HUES64 (cell line): ENCODE results near the gene ANKRD34A. TPM values are rescaled to one million over a fixed set of nuclear protein-coding genes. Genes with fewer than 3 reads are reported as not detected.

Experiments used
- H3K27ac ChIP-seq: 2 replicates; pipeline ENCODE4 v1.7.0; 2013; ENCODE audit warnings: low read depth, low read length, inconsistent platforms
- H3K27me3 ChIP-seq: 2 replicates; pipeline ENCODE4 v1.6.1; 2013; ENCODE audit warnings: mild to moderate bottlenecking, low read length; ENCODE audit not compliant: insufficient read depth
- H3K36me3 ChIP-seq: 2 replicates; pipeline ENCODE4 v1.6.1; 2013; ENCODE audit warnings: mild to moderate bottlenecking, low read length; ENCODE audit not compliant: insufficient read depth
- H3K4me1 ChIP-seq: 2 replicates; pipeline ENCODE4 v1.6.1; 2013; ENCODE audit warnings: mild to moderate bottlenecking, low read length, moderate library complexity; ENCODE audit not compliant: insufficient read depth
- H3K4me3 ChIP-seq: 2 replicates; pipeline ENCODE4 v1.5.1; 2013; ENCODE audit warnings: mild to moderate bottlenecking, low read length, moderate library complexity
- H3K9ac ChIP-seq: 2 replicates; pipeline ENCODE4 v1.6.1; 2013; ENCODE audit warnings: mild to moderate bottlenecking, low read depth, low read length
- H3K9me3 ChIP-seq: 2 replicates; pipeline ENCODE4 v1.6.1; 2013; ENCODE audit warnings: low read depth, low read length; ENCODE audit not compliant: insufficient read depth
- WGBS: fragments of 150-250, 120-280 bp; methylation state at CpG from one replicate; pipeline ENCODE4 v1.1.7; 2013; ENCODE audit warnings: missing lambda C conversion rate; 5-methylcytosine and 5-hydroxymethylcytosine counted together
- polyA plus RNA-seq, 2 experiments: library from polyadenylated mRNA; stranded (reverse); fragments of 50-300 nt; gene quantifications; one replicate each; pipeline ENCODE4 v1.2.3, GENCODE V29; 2013

The ANKRD34A gene
- polyA plus RNA-seq (2013, experiment 1 of 2) = 0.15 TPM
- polyA plus RNA-seq (2013, experiment 2 of 2) = 0.25 TPM

- 0 out of 2 replicates have a peak within 1 kb of the TSS, but pooled peaks have one; percentile 5 for H3K9ac ChIP-seq
- peak within 1 kb of the TSS; percentile 65 for H3K4me3 ChIP-seq
- H3K9me3 ChIP-seq = 0 out of 2 replicates have a peak, but pooled peaks cover 5% of the 10 kb centered on the region
- no peak within 1 kb of the TSS for H3K27ac ChIP-seq
- no peaks in the 10 kb centered on the region for H3K36me3 ChIP-seq
- H3K4me1 ChIP-seq = peaks cover 13% of the 10 kb centered on the region
- WGBS = 3% methylated on average over 37 of the region's 37 CpGs
- peaks cover 48% of the 10 kb centered on the region for H3K27me3 ChIP-seq
These were observed at the start of gene ANKRD34A, which contains the start of gene POLR3GL for GRCh38 chr1:145964328-145965118. TSS of gene ANKRD34A (minus strand) at chr1:145964575. CDS start at chr1:145961759, 2,816 bp downstream. TSS of gene POLR3GL (plus strand) at chr1:145964690. CDS start at chr1:145974866, 10,176 bp downstream.

- 92% methylated on average over 6 of the region's 6 CpGs for WGBS
- no peak overlapping the region for H3K4me3 ChIP-seq
- no peak overlapping the region for H3K9ac ChIP-seq
- peaks cover 24% of the 10 kb centered on the region for H3K27me3 ChIP-seq
- H3K9me3 ChIP-seq = no peaks in the 10 kb centered on the region
- H3K4me1 ChIP-seq = no peaks in the 10 kb centered on the region
- no peaks in the 10 kb centered on the region for H3K36me3 ChIP-seq
- H3K27ac ChIP-seq = no peak overlapping the region
These were observed 49.2 kb upstream of the ANKRD34A start for GRCh38 chr1:146013559-146013922.

GRCh38 chr1:146012703-146013558, 48.6 kb upstream of the ANKRD34A start:
- no peaks in the 10 kb centered on the region for H3K36me3 ChIP-seq
- no peak overlapping the region for H3K27ac ChIP-seq
- H3K9me3 ChIP-seq = no peaks in the 10 kb centered on the region
- peaks cover 18% of the 10 kb centered on the region for H3K27me3 ChIP-seq
- H3K4me1 ChIP-seq = no peaks in the 10 kb centered on the region
- H3K4me3 ChIP-seq = no peak overlapping the region
- H3K9ac ChIP-seq = no peak overlapping the region
- WGBS = 59% methylated on average over 2 of the region's 4 CpGs

GRCh38 chr1:146010126-146010738, 45.9 kb upstream of the ANKRD34A start:
- no peaks in the 10 kb centered on the region for H3K9me3 ChIP-seq
- WGBS = 94% methylated on average over 8 of the region's 8 CpGs
- H3K4me1 ChIP-seq = no peaks in the 10 kb centered on the region
- no peak overlapping the region for H3K4me3 ChIP-seq
- no peaks in the 10 kb centered on the region for H3K27me3 ChIP-seq
- no peak overlapping the region for H3K9ac ChIP-seq
- no peaks in the 10 kb centered on the region for H3K36me3 ChIP-seq
- no peak overlapping the region for H3K27ac ChIP-seq

- Histone ChIP-seq H3K27ac (no peak overlapping the region), H3K36me3 (no peaks in the 10 kb centered on the region), H3K4me1 (no peaks in the 10 kb centered on the region), H3K4me3 (no peak overlapping the region), H3K9me3 (no peaks in the 10 kb centered on the region), H3K9ac (no peak overlapping the region), H3K27me3 (no peaks in the 10 kb centered on the region)
- WGBS = 95% methylated on average over 8 of the region's 8 CpGs
These were observed 43.2 kb upstream of the ANKRD34A start for GRCh38 chr1:146007489-146008133.

GRCh38 chr1:146001709-146002108, 37.3 kb upstream of the ANKRD34A start:
- Histone ChIP-seq H3K27ac (no peak overlapping the region), H3K9ac (no peak overlapping the region), H3K27me3 (no peaks in the 10 kb centered on the region), H3K4me1 (peaks cover 21% of the 10 kb centered on the region), H3K9me3 (no peaks in the 10 kb centered on the region), H3K36me3 (no peaks in the 10 kb centered on the region), H3K4me3 (no peak overlapping the region)
- 94% methylated on average over 2 of the region's 2 CpGs for WGBS

GRCh38 chr1:145999321-146000024, 35.1 kb upstream of the ANKRD34A start:
- no peaks in the 10 kb centered on the region for H3K9me3 ChIP-seq
- no peak overlapping the region for H3K27ac ChIP-seq
- no peak overlapping the region for H3K4me3 ChIP-seq
- 87% methylated on average over 5 of the region's 5 CpGs for whole genome bisulfite sequencing
- peaks cover 22% of the 10 kb centered on the region for H3K4me1 ChIP-seq
- H3K36me3 ChIP-seq = peaks cover 9% of the 10 kb centered on the region
- H3K27me3 ChIP-seq = no peaks in the 10 kb centered on the region
- no peak overlapping the region for H3K9ac ChIP-seq

GRCh38 chr1:145997718-145998023, 33.3 kb upstream of the ANKRD34A start:
- H3K9ac ChIP-seq = no peak overlapping the region
- 8% methylated on average over 2 of the region's 3 CpGs for WGBS
- H3K4me1 ChIP-seq = peaks cover 36% of the 10 kb centered on the region
- peak overlapping the region; percentile 94 for H3K4me3 ChIP-seq
- no peaks in the 10 kb centered on the region for H3K27me3 ChIP-seq
- no peak overlapping the region for H3K27ac ChIP-seq
- no peaks in the 10 kb centered on the region for H3K9me3 ChIP-seq
- peaks cover 28% of the 10 kb centered on the region for H3K36me3 ChIP-seq

- 45% methylated on average over 11 of the region's 12 CpGs for WGBS
- Histone ChIP-seq H3K4me1 (peaks cover 41% of the 10 kb centered on the region), H3K27ac (peak overlapping the region; percentile 36; the same call in 1 of the 2 replicates), H3K4me3 (peak overlapping the region; percentile 94), H3K9ac (peak overlapping the region; percentile 64), H3K27me3 (no peaks in the 10 kb centered on the region), H3K36me3 (peaks cover 33% of the 10 kb centered on the region), H3K9me3 (no peaks in the 10 kb centered on the region)
These were observed 32.8 kb upstream of the ANKRD34A start for GRCh38 chr1:145997016-145997717.
